PC-3 (cell line): Measurements from ENCODE around the gene PXK.

Source experiments
- CTCF ChIP-seq: fragments of 300-600 bp; sonication (generic); conservative IDR thresholded peaks from 2 replicates; pipeline ENCODE4 v1.5.1; 2017; ENCODE audit warnings: antibody characterized with exemption, low read depth, mild to moderate bottlenecking, low read length
- EZH2 ChIP-seq: fragments of 300-600 bp; sonication (generic); IDR thresholded peaks from one replicate; pipeline ENCODE4 v1.6.1; 2017; ENCODE audit warnings: antibody characterized with exemption, mild to moderate bottlenecking, low read length; ENCODE audit not compliant: unreplicated experiment
- EZH2phosphoT487 ChIP-seq: fragments of 300-600 bp; sonication (generic); IDR thresholded peaks from 2 replicates; pipeline ENCODE4 v1.6.1; 2018; ENCODE audit warnings: mild to moderate bottlenecking, antibody characterized with exemption, low read length, borderline replicate concordance

GRCh38 chr3:58352626-58353025 is 19.9 kb downstream of the PXK start:
- TF ChIP-seq CTCF (no peak), EZH2 (no peak), EZH2phosphoT487 (no peak)
